HG03439 (cell line): ENCODE measurements around the gene LPP.

Experiments used
- ATAC-seq: cut with Tn5 transposase; IDR thresholded peaks from one replicate; pipeline ENCODE4 v1.9.1; 2021; ENCODE audit warnings: mild to moderate bottlenecking, moderate library complexity; ENCODE audit not compliant: unreplicated experiment

LPP gene

GRCh38 chr3:188169830-188170455 is 16.0 kb downstream of the LPP start:
- ATAC-seq, result no peak

GRCh38 chr3:188170461-188171459 is 16.8 kb downstream of the LPP start:
- ATAC-seq, result no peak

GRCh38 chr3:188171682-188172467 is 17.9 kb downstream of the LPP start:
- no peak for ATAC-seq

- no peak for ATAC-seq
These were observed 20.5 kb downstream of the LPP start for GRCh38 chr3:188174317-188175044.

GRCh38 chr3:188176476-188176875 is 22.5 kb downstream of the LPP start:
- no peak for ATAC-seq

GRCh38 chr3:188176884-188177283 is 22.9 kb downstream of the LPP start:
- no peak for ATAC-seq

GRCh38 chr3:188177721-188178120 is 23.8 kb downstream of the LPP start:
- no peak for ATAC-seq

- no peak for ATAC-seq
These were observed 24.5 kb downstream of the LPP start for GRCh38 chr3:188178293-188178936.

- ATAC-seq, result no peak
These were observed 25.3 kb downstream of the LPP start for GRCh38 chr3:188179006-188179966.

GRCh38 chr3:188180114-188180513 is 26.2 kb downstream of the LPP start:
- no peak for ATAC-seq

GRCh38 chr3:188183452-188183851 is 29.5 kb downstream of the LPP start:
- ATAC-seq, result no peak

- no peak for ATAC-seq
These were observed 30.2 kb downstream of the LPP start for GRCh38 chr3:188184160-188184559.

- ATAC-seq, result no peak
These were observed 30.7 kb downstream of the LPP start for GRCh38 chr3:188184649-188185048.

- no peak for ATAC-seq
These were observed 31.8 kb downstream of the LPP start for GRCh38 chr3:188185717-188186251.

- ATAC-seq, result no peak
These were observed 33.1 kb downstream of the LPP start for GRCh38 chr3:188187053-188187452.

- ATAC-seq, result no peak
These were observed 35.0 kb downstream of the LPP start for GRCh38 chr3:188188911-188189310.

- no peak for ATAC-seq
These were observed 37.5 kb downstream of the LPP start for GRCh38 chr3:188191460-188191859.

GRCh38 chr3:188192034-188192433 is 38.1 kb downstream of the LPP start:
- ATAC-seq, result no peak

GRCh38 chr3:188194332-188194731 is 40.4 kb downstream of the LPP start:
- ATAC-seq, result no peak
